ENCODE results near the gene COL6A2. TPM values are rescaled to one million over a fixed set of nuclear protein-coding genes. Genes with fewer than 3 reads are reported as not detected.

The COL6A2 gene
- total and polyA plus RNA-seq, 10 of the 15 experiments (the other 5 are each of a cell fraction or from before 2014, with no cell fraction given) = 0.16 to 1.3 (median 0.34) TPM; not detected in 7

- TF ChIP-seq, protein P1, sequence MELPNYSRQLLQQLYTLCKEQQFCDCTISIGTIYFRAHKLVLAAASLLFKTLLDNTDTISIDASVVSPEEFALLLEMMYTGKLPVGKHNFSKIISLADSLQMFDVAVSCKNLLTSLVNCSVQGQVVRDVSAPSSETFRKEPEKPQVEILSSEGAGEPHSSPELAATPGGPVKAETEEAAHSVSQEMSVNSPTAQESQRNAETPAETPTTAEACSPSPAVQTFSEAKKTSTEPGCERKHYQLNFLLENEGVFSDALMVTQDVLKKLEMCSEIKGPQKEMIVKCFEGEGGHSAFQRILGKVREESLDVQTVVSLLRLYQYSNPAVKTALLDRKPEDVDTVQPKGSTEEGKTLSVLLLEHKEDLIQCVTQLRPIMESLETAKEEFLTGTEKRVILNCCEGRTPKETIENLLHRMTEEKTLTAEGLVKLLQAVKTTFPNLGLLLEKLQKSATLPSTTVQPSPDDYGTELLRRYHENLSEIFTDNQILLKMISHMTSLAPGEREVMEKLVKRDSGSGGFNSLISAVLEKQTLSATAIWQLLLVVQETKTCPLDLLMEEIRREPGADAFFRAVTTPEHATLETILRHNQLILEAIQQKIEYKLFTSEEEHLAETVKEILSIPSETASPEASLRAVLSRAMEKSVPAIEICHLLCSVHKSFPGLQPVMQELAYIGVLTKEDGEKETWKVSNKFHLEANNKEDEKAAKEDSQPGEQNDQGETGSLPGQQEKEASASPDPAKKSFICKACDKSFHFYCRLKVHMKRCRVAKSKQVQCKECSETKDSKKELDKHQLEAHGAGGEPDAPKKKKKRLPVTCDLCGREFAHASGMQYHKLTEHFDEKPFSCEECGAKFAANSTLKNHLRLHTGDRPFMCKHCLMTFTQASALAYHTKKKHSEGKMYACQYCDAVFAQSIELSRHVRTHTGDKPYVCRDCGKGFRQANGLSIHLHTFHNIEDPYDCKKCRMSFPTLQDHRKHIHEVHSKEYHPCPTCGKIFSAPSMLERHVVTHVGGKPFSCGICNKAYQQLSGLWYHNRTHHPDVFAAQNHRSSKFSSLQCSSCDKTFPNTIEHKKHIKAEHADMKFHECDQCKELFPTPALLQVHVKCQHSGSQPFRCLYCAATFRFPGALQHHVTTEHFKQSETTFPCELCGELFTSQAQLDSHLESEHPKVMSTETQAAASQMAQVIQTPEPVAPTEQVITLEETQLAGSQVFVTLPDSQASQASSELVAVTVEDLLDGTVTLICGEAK (IDR thresholded peaks at IDR 0.05; ENCODE audit: borderline replicate concordance) = no peak
- TF ChIP-seq BCL11A (IDR thresholded peaks at IDR 0.05; ENCODE audit: low read depth, low read length) (no peak), ZBTB11 (CRISPR knock-in tag; IDR thresholded peaks at IDR 0.05) (no peak), SP1 (IDR thresholded peaks at IDR 0.05; ENCODE audit: low read depth, low read length) (no peak), SPI1 (IDR thresholded peaks at IDR 0.05; ENCODE audit: borderline replicate concordance, insufficient read depth, low read depth, low read length) (no peak), FOXM1 (IDR thresholded peaks at IDR 0.05; ENCODE audit: low read depth, low read length) (no peak), HCFC1 (IDR thresholded peaks at IDR 0.05; ENCODE audit: low read length) (no peak), WRNIP1 (IDR thresholded peaks at IDR 0.05; ENCODE audit: borderline replicate concordance, low read depth, low read length) (no peak), FOS (IDR thresholded peaks at IDR 0.05; ENCODE audit: borderline replicate concordance, extremely low read depth, insufficient read length) (no peak), SREBF2 (IDR thresholded peaks at IDR 0.05; ENCODE audit: low read length) (no peak), E4F1 (IDR thresholded peaks at IDR 0.05; ENCODE audit: borderline replicate concordance, partially characterized antibody) (no peak)
- TF ChIP-seq, protein P2, sequence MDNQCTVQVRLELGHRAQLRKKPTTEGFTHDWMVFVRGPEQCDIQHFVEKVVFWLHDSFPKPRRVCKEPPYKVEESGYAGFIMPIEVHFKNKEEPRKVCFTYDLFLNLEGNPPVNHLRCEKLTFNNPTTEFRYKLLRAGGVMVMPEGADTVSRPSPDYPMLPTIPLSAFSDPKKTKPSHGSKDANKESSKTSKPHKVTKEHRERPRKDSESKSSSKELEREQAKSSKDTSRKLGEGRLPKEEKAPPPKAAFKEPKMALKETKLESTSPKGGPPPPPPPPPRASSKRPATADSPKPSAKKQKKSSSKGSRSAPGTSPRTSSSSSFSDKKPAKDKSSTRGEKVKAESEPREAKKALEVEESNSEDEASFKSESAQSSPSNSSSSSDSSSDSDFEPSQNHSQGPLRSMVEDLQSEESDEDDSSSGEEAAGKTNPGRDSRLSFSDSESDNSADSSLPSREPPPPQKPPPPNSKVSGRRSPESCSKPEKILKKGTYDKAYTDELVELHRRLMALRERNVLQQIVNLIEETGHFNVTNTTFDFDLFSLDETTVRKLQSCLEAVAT (IDR thresholded peaks at IDR 0.05) = no peak
- TF ChIP-seq, protein P3, sequence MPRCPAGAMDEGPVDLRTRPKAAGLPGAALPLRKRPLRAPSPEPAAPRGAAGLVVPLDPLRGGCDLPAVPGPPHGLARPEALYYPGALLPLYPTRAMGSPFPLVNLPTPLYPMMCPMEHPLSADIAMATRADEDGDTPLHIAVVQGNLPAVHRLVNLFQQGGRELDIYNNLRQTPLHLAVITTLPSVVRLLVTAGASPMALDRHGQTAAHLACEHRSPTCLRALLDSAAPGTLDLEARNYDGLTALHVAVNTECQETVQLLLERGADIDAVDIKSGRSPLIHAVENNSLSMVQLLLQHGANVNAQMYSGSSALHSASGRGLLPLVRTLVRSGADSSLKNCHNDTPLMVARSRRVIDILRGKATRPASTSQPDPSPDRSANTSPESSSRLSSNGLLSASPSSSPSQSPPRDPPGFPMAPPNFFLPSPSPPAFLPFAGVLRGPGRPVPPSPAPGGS (IDR thresholded peaks at IDR 0.05; ENCODE audit: borderline replicate concordance, insufficient read depth, low read depth, low read length, poor library complexity, severe bottlenecking) = no peak
Measured at GRCh38 chr21:46061518-46061917, 36.4 kb upstream of the COL6A2 start (continued).
